Stimulated activated naive CD4-positive, alpha-beta T cell treated with Interleukin-2 at 50 U/mL for 16 hours (primary cell): Measurements from ENCODE around the gene EFEMP1.

Source experiments
- DNase-seq: peaks from one replicate; lab custom pipeline; 2025; lab: John Stamatoyannopoulos, UW

EFEMP1 gene, protein sequence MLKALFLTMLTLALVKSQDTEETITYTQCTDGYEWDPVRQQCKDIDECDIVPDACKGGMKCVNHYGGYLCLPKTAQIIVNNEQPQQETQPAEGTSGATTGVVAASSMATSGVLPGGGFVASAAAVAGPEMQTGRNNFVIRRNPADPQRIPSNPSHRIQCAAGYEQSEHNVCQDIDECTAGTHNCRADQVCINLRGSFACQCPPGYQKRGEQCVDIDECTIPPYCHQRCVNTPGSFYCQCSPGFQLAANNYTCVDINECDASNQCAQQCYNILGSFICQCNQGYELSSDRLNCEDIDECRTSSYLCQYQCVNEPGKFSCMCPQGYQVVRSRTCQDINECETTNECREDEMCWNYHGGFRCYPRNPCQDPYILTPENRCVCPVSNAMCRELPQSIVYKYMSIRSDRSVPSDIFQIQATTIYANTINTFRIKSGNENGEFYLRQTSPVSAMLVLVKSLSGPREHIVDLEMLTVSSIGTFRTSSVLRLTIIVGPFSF

DNA sequence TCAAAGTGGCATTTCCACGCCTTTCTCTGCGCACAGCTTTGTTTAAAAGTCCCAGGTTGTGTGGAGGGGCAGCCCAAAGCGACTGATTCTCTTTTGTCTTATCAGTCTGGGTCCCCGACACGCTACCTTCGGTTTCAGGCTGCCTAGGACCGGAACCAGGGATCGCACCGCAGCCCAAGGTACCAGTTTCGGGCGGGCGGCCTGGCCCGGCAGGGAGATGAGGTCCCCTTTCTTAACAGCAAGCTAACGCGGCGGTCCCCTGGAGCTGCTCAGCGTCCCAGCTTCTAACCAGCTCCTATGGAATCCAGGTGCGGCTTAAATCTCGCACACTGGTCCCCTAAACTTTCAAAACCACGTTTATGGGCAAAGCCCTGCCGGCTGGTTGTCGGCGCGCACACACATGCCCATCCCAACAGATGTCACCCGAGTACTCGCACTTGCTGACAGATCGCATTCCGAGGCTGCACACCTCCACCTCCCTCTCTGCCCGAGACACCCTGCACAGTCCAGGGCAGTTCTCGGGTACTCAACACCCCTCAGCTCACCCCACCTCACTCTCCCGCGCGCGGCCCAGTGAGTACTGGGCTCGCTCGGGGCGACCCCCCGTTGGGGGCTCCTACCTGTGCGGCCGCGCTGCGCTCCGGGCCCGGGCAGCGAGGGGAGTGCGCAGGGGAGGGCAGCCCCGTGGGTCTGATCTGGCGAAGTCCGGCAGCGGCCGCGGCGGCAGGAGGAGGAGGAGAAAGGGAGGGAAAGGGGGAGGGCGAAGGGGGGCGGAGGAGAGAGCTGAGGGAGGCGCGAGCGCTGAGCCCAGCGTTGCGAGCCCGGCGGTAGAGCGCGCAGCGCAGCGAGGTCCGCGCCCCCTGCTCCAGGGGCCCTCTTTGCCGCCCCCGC lies at the start of gene EFEMP1:
Gene EFEMP1 (minus strand): TSS at position 692 of the 891 bp plus-strand sequence. CDS start 1,342 bp downstream, outside the sequence.
- no peak for DNase-seq

- DNase-seq = no peak
These were observed 46.9 kb upstream of the EFEMP1 start for GRCh38 chr2:55970500-55970899.

GRCh38 chr2:55968941-55969340 lies 45.4 kb upstream of the EFEMP1 start:
- no peak for DNase-seq

DNA sequence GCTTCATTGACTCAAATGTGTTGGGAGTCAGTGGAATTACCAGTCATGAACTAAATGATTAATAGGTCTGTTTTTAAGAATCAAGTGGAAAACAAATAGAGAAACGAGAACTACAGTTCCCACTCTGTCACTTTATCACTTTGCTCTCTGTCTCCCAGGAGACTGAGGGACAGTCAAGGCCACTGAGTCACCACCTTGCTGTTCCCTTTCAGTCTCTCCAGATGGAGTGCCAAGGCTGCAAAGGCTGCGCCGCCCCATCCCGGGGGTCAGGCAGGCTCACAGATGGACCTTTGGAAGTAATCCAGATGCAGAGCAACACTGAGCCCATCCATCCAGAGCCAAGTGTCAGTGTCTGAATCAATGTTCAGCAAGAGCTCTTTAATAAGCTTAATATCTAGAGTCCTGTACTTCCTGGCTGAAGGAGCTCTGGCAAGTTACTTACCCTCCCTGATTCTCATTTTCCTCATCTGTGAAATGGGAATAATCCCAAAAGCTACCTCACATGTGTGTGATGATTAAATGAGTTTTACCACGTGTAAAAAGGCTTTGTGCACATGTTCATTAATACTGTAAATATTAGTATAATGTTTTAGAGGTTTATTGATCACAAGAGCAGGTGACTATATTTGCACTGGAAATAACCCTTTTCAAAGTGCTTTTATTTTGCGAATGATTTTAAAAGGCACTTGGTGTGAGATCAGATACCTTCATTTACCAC lies 43.0 kb upstream of the EFEMP1 start:
- no peak for DNase-seq

DNA sequence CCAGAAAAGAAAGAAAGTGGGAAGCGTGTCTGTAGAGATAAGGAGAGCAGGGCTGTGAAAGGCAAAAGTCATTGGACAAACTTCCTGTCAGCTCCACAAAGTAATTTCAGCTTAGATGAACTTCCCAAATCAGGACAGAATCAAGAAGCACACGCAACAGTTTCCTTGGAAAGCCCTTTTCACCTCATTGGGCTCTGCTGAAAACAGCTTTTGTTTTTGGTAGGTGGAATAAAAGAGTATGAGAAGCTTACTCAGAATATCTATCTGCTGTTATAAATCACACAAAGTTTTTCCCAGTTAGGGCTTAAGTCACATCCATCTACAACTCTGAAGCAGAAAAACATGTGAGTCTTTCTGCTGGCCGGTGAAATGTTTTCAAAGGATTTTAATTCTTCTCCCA lies 42.4 kb upstream of the EFEMP1 start:
- no peak for DNase-seq

GRCh38 chr2:55965276-55965675 lies 41.7 kb upstream of the EFEMP1 start:
- no peak for DNase-seq

DNA sequence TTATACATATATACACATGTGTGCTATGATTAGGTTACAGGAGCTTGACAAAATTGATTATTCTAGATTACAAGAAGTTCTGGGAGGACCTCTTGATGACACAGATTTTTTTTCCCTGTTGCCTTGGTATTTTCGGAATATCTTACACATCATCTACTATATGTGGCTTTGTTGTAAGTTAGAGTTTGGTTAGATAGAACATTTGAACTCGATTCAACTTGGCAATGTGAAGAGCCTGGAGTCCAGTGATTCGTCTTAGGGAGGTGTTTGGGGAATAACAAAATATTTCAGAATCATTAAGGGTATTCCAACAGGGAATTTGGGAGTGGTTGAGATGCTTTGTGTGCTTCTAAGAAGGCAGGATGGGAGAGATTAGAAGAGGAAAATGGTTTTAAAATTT lies 39.3 kb upstream of the EFEMP1 start:
- no peak for DNase-seq

- no peak for DNase-seq
These were observed 37.8 kb upstream of the EFEMP1 start for GRCh38 chr2:55961318-55961911.

- no peak for DNase-seq
These were observed 35.2 kb upstream of the EFEMP1 start for GRCh38 chr2:55958756-55959155.

GRCh38 chr2:55957142-55957541 lies 33.6 kb upstream of the EFEMP1 start:
- no peak for DNase-seq

GRCh38 chr2:55954306-55955035 lies 30.9 kb upstream of the EFEMP1 start:
- DNase-seq = no peak

GRCh38 chr2:55952415-55952814 lies 28.8 kb upstream of the EFEMP1 start:
- DNase-seq = no peak

DNA sequence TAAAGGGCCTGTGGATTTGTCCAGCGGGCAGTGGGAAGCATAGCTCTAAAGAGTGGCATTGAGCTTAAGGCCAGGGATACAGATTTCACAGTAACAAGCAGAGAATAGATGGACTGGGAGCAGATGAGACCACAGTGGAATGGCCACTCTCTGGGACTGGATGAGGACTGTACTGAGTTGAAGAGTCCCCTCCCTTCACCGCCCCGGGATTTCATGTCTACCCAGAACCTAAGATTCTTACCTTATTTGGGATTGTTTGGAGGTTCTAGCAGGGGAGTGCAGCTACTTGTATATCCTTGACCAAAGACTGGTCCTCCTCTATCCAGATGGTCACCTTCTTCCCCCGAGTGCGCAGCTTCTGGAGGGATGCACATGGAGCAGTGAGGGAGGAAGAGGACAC lies 28.0 kb upstream of the EFEMP1 start:
- no peak for DNase-seq

DNA sequence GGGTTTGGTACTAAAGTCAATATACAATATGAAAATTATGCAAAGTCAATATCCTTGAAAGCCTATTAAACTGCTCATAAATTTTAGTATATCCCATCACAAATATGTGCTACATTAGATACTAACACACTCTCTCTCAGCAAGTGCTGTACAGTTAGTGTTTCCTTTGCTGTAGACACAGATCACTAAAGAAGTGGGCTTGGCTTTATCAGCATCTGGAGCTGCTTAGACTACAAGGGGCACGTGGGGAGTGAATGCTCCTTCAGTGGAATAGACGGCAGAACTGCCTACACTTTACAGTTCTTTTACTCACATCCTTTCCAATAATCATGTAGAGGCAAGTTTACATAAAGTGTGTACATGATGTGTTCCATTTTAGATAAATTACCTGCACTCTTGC lies 26.0 kb upstream of the EFEMP1 start:
- DNase-seq = no peak

DNA sequence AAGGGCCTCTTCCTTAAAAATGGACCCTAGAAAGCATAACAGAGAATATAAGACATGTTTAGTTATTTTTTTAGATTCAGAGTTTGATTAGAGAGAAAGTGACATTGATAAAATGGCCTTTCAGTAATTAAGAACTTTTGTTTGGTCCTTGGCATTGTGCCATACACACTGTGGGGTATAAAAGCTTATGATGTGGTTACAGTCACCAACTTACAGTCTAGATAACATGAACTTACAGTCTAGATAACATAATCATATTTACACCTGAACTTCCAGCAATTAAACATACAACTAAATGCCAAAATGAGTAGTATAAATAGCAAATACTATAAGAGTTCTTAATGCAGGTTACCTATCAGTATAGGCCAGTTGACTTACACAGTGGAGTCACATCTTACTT lies 25.6 kb upstream of the EFEMP1 start:
- DNase-seq = no peak

DNA sequence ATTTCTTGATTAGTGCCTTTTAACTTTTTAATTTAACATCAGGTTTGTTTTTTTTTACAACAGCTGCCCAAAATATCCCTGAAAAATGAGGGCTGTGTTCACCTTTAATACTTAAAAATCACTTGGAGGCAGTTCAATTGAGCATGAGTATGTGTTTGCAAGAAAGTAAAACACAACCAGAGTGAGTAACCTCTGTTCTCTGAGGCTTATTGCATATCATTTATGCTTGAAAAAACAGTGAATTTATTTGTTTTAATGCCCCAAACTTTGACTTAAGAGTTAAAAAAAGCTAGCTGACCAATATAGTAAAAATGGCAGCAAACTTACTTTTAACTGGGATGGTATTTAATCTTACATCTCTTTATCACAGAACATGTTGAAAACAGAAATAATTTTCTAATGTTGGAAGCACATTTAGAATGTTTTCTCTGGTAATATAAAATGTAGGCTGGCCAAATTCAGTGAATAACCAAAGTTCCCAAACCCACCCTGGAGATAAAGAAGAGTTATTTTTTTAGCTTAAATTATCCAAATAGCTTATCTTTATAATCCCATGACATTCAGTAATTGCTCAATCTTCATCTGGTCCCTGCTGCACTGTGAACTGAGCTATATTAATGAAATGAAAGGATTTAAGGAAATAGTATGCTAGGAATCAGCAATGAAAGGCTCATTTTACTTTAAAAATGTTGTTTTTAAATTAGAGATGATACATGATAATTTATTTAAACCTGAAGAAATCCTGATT lies 24.8 kb upstream of the EFEMP1 start:
- DNase-seq = no peak

GRCh38 chr2:55947752-55948151 lies 24.2 kb upstream of the EFEMP1 start:
- DNase-seq = no peak

GRCh38 chr2:55946793-55947192 lies 23.2 kb upstream of the EFEMP1 start:
- no peak for DNase-seq

- DNase-seq = no peak
These were observed 19.9 kb upstream of the EFEMP1 start for GRCh38 chr2:55943466-55943865.

GRCh38 chr2:55936351-55936750 lies 12.8 kb upstream of the EFEMP1 start:
- DNase-seq = no peak
